Measurements from ENCODE around the gene METTL25.

GRCh38 chr12:82524641-82525040, 166.3 kb downstream of the METTL25 start:
- no peak for TF ChIP-seq CTCF (IDR thresholded peaks at IDR 0.05)
- TF ChIP-seq POLR2A (IDR thresholded peaks at IDR 0.05): no peak

Measured in upper lobe of left lung (tissue), 4 donors.